HepG2 (cell line): ENCODE measurements around the gene DOCK10. TPM values are rescaled to one million over a fixed set of nuclear protein-coding genes. Genes with fewer than 3 reads are reported as not detected.

Experiments used
- ATAC-seq: fragments of 200-7000 bp; cut with Tn5 transposase; 3 replicates; pipeline ENCODE4 v1.9.1; 2020; ENCODE audit warnings: mild to moderate bottlenecking, moderate library complexity
- BruUV-seq: library from RNA; stranded (reverse); fragments of 400-500 nt; replicated peaks from 2 replicates; lab custom pipeline; 2021; lab: Mats Ljungman, UMichigan
- CTCF ChIA-PET: fragments of 300-600 bp; formaldehyde crosslinking; extraction: SDS; loops from one replicate; lab custom pipeline; 2021; ENCODE audit warnings: low total read pairs, inconsistent platforms, low intra/inter-chr PET ratio; lab: Yijun Ruan, JAX
- POLR2A ChIA-PET: fragments of 350-600 bp; sonication (Branson Sonifier 250); formaldehyde crosslinking; loops from one replicate; lab custom pipeline; 2020; ENCODE audit warnings: antibody characterized with exemption, inconsistent platforms; lab: Yijun Ruan, JAX
- DNase-seq: peaks from one replicate; pipeline ENCODE4 v3.0.0-alpha.2; 2015; ENCODE audit warnings: low spot score
- FAIRE-seq: peaks from 3 replicates; lab custom pipeline; 2011; peaks lifted over from hg19 to GRCh38; lab: Jason Lieb, UNC
- H2AFZ ChIP-seq: one replicate; pipeline ENCODE4 v1.6.1; 2011; ENCODE audit warnings: low read length, inconsistent platforms
- H3K27ac ChIP-seq: fragments of 300-600 bp; 3 replicates; pipeline ENCODE4 v1.8.0; 2011; ENCODE audit warnings: mixed run types, mild to moderate bottlenecking, mixed read lengths, low read length, inconsistent platforms; ENCODE audit not compliant: insufficient read depth; ENCODE audit errors: extremely low read length
- H3K27me3 ChIP-seq, 2 experiments: fragments of 200-600 bp in 1 of 2; 2 replicates in 1 of 2; 3 replicates in 1 of 2; pipeline versions ENCODE4 v1.6.0 to v1.8.0; 2011; ENCODE audit warnings: low read length in 2 of 2, mild to moderate bottlenecking in 2 of 2, moderate library complexity in 2 of 2, inconsistent platforms in 1 of 2; ENCODE audit not compliant: insufficient read depth in 2 of 2, control insufficient read depth in 1 of 2
- H3K36me3 ChIP-seq, 2 experiments: fragments of 200-600 bp in 1 of 2; replicated peaks in 1 of 2; 2 replicates in 1 of 2; 3 replicates in 1 of 2; pipeline versions ENCODE4 v1.5.1 to v1.8.0; 2011; ENCODE audit warnings: low read length in 2 of 2, inconsistent platforms in 1 of 2; ENCODE audit not compliant: insufficient read depth in 2 of 2, control insufficient read depth in 1 of 2
- H3K4me1 ChIP-seq: 2 replicates; pipeline ENCODE4 v1.5.1; 2012; ENCODE audit warnings: low read length, inconsistent platforms; ENCODE audit not compliant: insufficient read depth
- H3K4me2 ChIP-seq: 2 replicates; pipeline ENCODE4 v1.6.0; 2011; ENCODE audit warnings: low read depth, low read length, inconsistent platforms
- H3K4me3 ChIP-seq, 3 experiments: fragments of 200-600 bp in 1 of 3; sonication (generic), shearing (Covaris generic) in 1 of 3; replicated peaks in 1 of 3; 2 replicates each; pipeline ENCODE4 v1.5.1; 2011 to 2016; ENCODE audit warnings: low read length in 3 of 3, inconsistent platforms in 2 of 3, low read depth in 2 of 3, mild to moderate bottlenecking in 2 of 3, control low read depth in 1 of 3, mixed read lengths in 1 of 3; ENCODE audit not compliant: insufficient read depth in 1 of 3
- H3K79me2 ChIP-seq: one replicate; pipeline ENCODE4 v1.6.1; 2011; ENCODE audit warnings: low read length, inconsistent platforms; ENCODE audit not compliant: insufficient read depth
- H3K9ac ChIP-seq: 2 replicates; pipeline ENCODE4 v1.6.0; 2011; ENCODE audit warnings: mild to moderate bottlenecking, low read depth, low read length, inconsistent platforms; ENCODE audit not compliant: insufficient read depth
- H3K9me3 ChIP-seq: 2 replicates; pipeline ENCODE4 v1.5.1; 2012; ENCODE audit warnings: mild to moderate bottlenecking, low read length
- H4K20me1 ChIP-seq: 2 replicates; pipeline ENCODE4 v1.6.0; 2011; ENCODE audit warnings: inconsistent platforms, mild to moderate bottlenecking, low read length, moderate library complexity; ENCODE audit not compliant: insufficient read depth
- CHD4 ChIP-seq: fragments of 200-600 bp; sonication (generic); IDR thresholded peaks from 2 replicates; pipeline ENCODE4 v1.7.0; 2017; ENCODE audit warnings: mild to moderate bottlenecking, low read length, borderline replicate concordance
- DPF2 ChIP-seq: sonication (generic); formaldehyde crosslinking; IDR thresholded peaks from 2 replicates; pipeline ENCODE4 v1.4.0; 2020; ENCODE audit warnings: mild to moderate bottlenecking, low read depth, missing genetic modification reagents, borderline replicate concordance
- MTF1 ChIP-seq: sonication (generic); formaldehyde crosslinking; IDR thresholded peaks from 2 replicates; pipeline ENCODE4 v1.5.0; 2020; ENCODE audit warnings: missing genetic modification reagents
- SETDB1 ChIP-seq: sonication (generic); formaldehyde crosslinking; IDR thresholded peaks from 2 replicates; pipeline ENCODE4 v1.5.1; 2020; ENCODE audit warnings: missing genetic modification reagents, mild to moderate bottlenecking, borderline replicate concordance
- ZBTB20 ChIP-seq: sonication (generic); formaldehyde crosslinking; IDR thresholded peaks from 2 replicates; pipeline ENCODE4 v1.8.1; 2023; ENCODE audit warnings: missing genetic modification reagents, low read depth, mild to moderate bottlenecking, borderline replicate concordance
- ZNF33A ChIP-seq: sonication (generic); formaldehyde crosslinking; IDR thresholded peaks from 2 replicates; pipeline ENCODE4 v1.5.1; 2020; ENCODE audit warnings: missing genetic modification reagents, mild to moderate bottlenecking, moderate library complexity, borderline replicate concordance
- ZNF446 ChIP-seq: sonication (generic); formaldehyde crosslinking; IDR thresholded peaks from 2 replicates; pipeline ENCODE4 v1.5.0; 2020; ENCODE audit warnings: mild to moderate bottlenecking, missing genetic modification reagents
- WGBS: methylation state at CpG from one replicate; pipeline ENCODE4 v1.1.6; 2017; ENCODE audit warnings: low lambda C conversion rate; 5-methylcytosine and 5-hydroxymethylcytosine counted together
- in situ Hi-C: cut with HindIII; loops from 2 replicates; pipeline ENCODE4 v1.10.0; 2017; ENCODE audit warnings: low pct_unique_long_range_greater_than_20kb; ENCODE audit not compliant: extremely low pct_ligation_motif_present
- intact Hi-C: fragments of 100-400 bp; cut with micrococcal nuclease; formaldehyde crosslinking; loops from one replicate; pipeline ENCODE4 v1.10.0; 2022; ENCODE audit not compliant: unreplicated experiment
- polyA plus RNA-seq, 8 experiments: library from polyadenylated mRNA; depleted of rRNA in 3 of 8; stranded (reverse) in 7 of 8; unstranded in 1 of 8; fragments of >200 nt; fragmentation: Illumina TruSeq in 4 of 8; extraction: Trizol in 4 of 8; gene quantifications; 2 replicates each; pipeline versions ENCODE4 v1.2.1 to v1.2.3, GENCODE V29; 2011 to 2016; ENCODE audit warnings: low read depth in 4 of 8, missing spikeins in 1 of 8, mixed read lengths in 1 of 8; ENCODE audit not compliant: insufficient read depth in 1 of 8
- total RNA-seq, 5 experiments: library from RNA; depleted of rRNA; stranded (reverse); fragments of >200 nt; fragmentation: Illumina TruSeq; extraction: Trizol; gene quantifications; 2 replicates each; pipeline ENCODE4 v1.2.3, GENCODE V29; 2016; ENCODE audit warnings: low read depth in 1 of 5
- TF ChIP-seq, protein P1 (sequence below): sonication (generic); formaldehyde crosslinking; IDR thresholded peaks from 2 replicates; pipeline ENCODE4 v1.4.0; 2020; ENCODE audit warnings: missing genetic modification reagents, low read depth, mild to moderate bottlenecking, borderline replicate concordance

DOCK10 gene
- total and polyA plus RNA-seq, 2 of the 13 experiments (the other 11 are each of a cell fraction or from before 2014, with no cell fraction given), result not detected

DNA sequence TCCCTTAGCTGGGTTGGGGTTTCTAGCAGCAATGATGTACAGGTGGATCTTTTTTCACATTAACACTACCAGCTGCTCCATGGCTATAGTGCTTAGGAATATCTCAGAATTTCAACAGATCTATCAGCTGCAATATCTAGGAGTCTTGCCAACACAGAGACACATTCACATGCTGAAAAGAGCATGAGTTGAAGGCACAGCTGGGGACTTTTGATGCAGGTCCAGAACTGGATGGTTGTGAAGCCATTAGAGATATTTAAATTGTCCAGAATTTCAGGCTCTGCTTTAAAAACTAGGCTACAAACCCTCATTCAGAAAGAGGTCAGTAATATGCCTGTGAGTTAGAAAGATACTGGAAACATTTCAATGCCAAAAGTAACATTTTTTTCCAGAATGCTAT lies 203.9 kb downstream of the DOCK10 start:
- TF ChIP-seq MTF1 (CRISPR knock-in tag) (no peak), CHD4 (no peak)
- TF ChIP-seq, protein P1, sequence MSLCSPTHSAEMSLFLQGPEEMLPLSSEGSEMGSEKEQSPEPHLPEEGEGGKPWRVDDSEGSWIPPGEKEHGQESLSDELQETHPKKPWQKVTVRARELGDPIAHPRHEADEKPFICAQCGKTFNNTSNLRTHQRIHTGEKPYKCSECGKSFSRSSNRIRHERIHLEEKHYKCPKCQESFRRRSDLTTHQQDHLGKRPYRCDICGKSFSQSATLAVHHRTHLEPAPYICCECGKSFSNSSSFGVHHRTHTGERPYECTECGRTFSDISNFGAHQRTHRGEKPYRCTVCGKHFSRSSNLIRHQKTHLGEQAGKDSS (CRISPR knock-in tag), result no peak
- TF ChIP-seq, all 625 proteins: peak for 0
- BruUV-seq, result no TSS peak
- no peak overlapping the region for H3K27ac ChIP-seq
- CTCF ChIA-PET, result no interaction called here
- intact Hi-C loops (no loop called here), in situ Hi-C loops (no loop called here)
- ATAC-seq (no peak), DNase-seq (no peak), FAIRE-seq (no peak)
- no peak overlapping the region for H3K4me2 ChIP-seq
- no peaks in the 10 kb centered on the region for H4K20me1 ChIP-seq
- H3K27me3 ChIP-seq, result no peaks in the 10 kb centered on the region
- H2AFZ ChIP-seq, result no peak overlapping the region
- H3K4me1 ChIP-seq, result no peaks in the 10 kb centered on the region
- no peaks in the 10 kb centered on the region for H3K36me3 ChIP-seq
- H3K9ac ChIP-seq, result no peak overlapping the region
- no peaks in the 10 kb centered on the region for H3K9me3 ChIP-seq
- no peaks in the 10 kb centered on the region for H3K79me2 ChIP-seq
- no peak overlapping the region for H3K4me3 ChIP-seq
- POLR2A ChIA-PET, result no interaction called here

DNA sequence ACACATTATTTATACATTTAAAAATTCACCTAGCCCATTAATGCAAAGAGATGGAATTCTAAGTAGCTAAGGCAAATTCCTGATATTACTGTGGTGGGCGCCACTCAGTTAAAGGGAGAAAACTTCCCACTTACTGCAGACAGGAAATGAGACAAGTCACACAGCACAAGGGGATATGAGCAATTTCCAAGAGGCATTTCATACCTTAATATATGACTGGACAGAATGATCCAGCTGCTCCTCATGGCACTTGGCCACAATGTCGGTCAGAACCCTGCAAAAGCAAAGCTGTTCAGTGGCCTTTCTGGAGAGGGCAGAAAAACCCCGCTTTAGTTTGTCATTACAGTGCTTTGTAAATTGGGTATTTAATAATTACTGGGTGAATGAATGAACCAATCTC lies 204.7 kb downstream of the DOCK10 start:
- H3K79me2 ChIP-seq, result no peaks in the 10 kb centered on the region
- H3K9me3 ChIP-seq, result no peaks in the 10 kb centered on the region
- no TSS peak for BruUV-seq
- FAIRE-seq, result no peak
- no peak overlapping the region for H3K4me3 ChIP-seq
- WGBS, result 36% methylated on average over 3 of the region's 3 CpGs
- H3K9ac ChIP-seq, result no peak overlapping the region
- in situ Hi-C loops, result no loop called here
- no peaks in the 10 kb centered on the region for H3K27me3 ChIP-seq
- ChIA-PET POLR2A (no interaction called here), CTCF (no interaction called here)
- H3K27ac ChIP-seq, result no peak overlapping the region
- no peaks in the 10 kb centered on the region for H4K20me1 ChIP-seq
- TF ChIP-seq SETDB1 (CRISPR knock-in tag), result no peak
- no peak for TF ChIP-seq ZBTB20 (CRISPR knock-in tag)
- no peak for TF ChIP-seq ZNF33A (CRISPR knock-in tag)
- no peak for TF ChIP-seq DPF2
- no peak for TF ChIP-seq ZNF446 (CRISPR knock-in tag)
- intact Hi-C loops, result no loop called here
- no peaks in the 10 kb centered on the region for H3K4me1 ChIP-seq
- no peak overlapping the region for H2AFZ ChIP-seq
- ATAC-seq, result no peak
- H3K36me3 ChIP-seq, result no peaks in the 10 kb centered on the region
- H3K4me2 ChIP-seq, result no peak overlapping the region
- DNase-seq, result no peak
